Mammary epithelial cell (primary cell): ENCODE results near the gene NBPF3.

ENCODE experiments used
- EZH2 ChIP-seq: IDR thresholded peaks from 2 replicates; pipeline ENCODE4 v1.6.1; 2012; ENCODE audit warnings: low read length, inconsistent platforms, borderline replicate concordance
- TF ChIP-seq, protein P1 (sequence below), 2 donors: IDR thresholded peaks in 1 of 2; conservative IDR thresholded peaks in 1 of 2; 2 replicates each; pipeline ENCODE4 v1.5.1; 2011 to 2012; ENCODE audit warnings: inconsistent platforms in 2 of 2, low read length in 2 of 2, mild to moderate bottlenecking in 2 of 2, control low read depth in 1 of 2, low read depth in 1 of 2; ENCODE audit not compliant: insufficient read depth in 1 of 2; ENCODE audit errors: extremely low read depth in 1 of 2

DNA sequence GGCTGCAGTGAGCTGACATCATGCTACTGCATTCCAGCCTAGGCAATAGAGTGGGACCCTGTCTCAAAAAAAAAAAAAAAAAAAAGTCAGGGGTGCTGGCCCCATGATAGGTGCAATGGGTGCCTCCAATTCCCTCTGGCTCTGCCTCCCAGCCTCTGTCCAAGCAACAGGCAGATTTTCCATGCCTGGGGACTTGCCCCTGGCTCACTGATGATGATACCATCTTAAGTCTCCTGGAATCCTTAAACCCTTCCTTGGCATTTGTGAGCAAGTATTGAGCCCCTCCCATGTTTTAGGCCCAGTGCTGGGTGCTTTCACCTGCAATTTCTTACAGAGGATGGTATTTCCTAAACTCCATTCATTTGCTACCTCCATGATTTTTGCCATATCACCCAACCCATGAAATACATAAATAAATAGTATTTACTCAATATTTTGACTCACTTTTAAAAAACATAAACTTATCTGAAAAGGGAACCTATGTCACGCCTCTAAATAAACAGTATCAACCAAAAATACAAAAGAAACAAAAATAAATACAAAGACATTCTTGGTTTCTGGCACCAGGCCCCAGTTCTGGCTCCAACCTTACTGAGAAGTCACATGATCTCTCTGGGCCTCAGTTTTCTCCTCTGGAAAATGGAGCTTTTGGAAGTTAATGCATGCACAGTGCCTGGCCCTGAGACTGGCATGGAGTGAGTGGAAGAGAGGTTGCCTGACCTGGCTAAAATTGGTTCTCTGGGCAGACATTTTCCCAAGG lies 67.8 kb downstream of the NBPF3 start:
- no peak for TF ChIP-seq EZH2
- TF ChIP-seq, protein P1, sequence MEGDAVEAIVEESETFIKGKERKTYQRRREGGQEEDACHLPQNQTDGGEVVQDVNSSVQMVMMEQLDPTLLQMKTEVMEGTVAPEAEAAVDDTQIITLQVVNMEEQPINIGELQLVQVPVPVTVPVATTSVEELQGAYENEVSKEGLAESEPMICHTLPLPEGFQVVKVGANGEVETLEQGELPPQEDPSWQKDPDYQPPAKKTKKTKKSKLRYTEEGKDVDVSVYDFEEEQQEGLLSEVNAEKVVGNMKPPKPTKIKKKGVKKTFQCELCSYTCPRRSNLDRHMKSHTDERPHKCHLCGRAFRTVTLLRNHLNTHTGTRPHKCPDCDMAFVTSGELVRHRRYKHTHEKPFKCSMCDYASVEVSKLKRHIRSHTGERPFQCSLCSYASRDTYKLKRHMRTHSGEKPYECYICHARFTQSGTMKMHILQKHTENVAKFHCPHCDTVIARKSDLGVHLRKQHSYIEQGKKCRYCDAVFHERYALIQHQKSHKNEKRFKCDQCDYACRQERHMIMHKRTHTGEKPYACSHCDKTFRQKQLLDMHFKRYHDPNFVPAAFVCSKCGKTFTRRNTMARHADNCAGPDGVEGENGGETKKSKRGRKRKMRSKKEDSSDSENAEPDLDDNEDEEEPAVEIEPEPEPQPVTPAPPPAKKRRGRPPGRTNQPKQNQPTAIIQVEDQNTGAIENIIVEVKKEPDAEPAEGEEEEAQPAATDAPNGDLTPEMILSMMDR (conservative IDR thresholded peaks at IDR 0.05 in 1 of 2, IDR thresholded peaks at IDR 0.05 in 1 of 2; ENCODE audit: extremely low read depth in 1 of 2, insufficient read depth in 1 of 2, low read depth in 1 of 2, low read length in 2 of 2) = no peak
